WTC11 (cell line): Measurements from ENCODE around the gene ZNF407. TPM values are rescaled to one million over a fixed set of nuclear protein-coding genes. Genes with fewer than 3 reads are reported as not detected.

Experiments
- ATAC-seq: fragments of 200-7000 bp; cut with Tn5 transposase; 2 replicates; pipeline ENCODE4 v1.10.0; 2021; ENCODE audit warnings: mild to moderate bottlenecking, moderate library complexity
- CTCF ChIA-PET: fragments of 300-600 bp; sonication (Branson Sonifier 250); formaldehyde crosslinking; loops from one replicate; lab custom pipeline; 2021; ENCODE audit warnings: antibody characterized with exemption; lab: Charles Lee
- POLR2A ChIA-PET: fragments of 350-600 bp; sonication (Branson Sonifier 250); formaldehyde crosslinking; loops from one replicate; lab custom pipeline; 2021; ENCODE audit warnings: antibody characterized with exemption; lab: Charles Lee
- DNase-seq: peaks from one replicate; pipeline ENCODE4 v3.0.0; 2021; ENCODE audit warnings: low spot score
- H3K27ac Mint-ChIP-seq: 2 replicates; pipeline ENCODE4 v1.8.0; 2021; ENCODE audit warnings: mixed read lengths
- H3K27me3 Mint-ChIP-seq: 2 replicates; pipeline ENCODE4 v1.8.0; 2021; ENCODE audit warnings: low read depth, mild to moderate bottlenecking, moderate library complexity, mixed read lengths
- H3K36me3 Mint-ChIP-seq: 2 replicates; pipeline ENCODE4 v1.8.0; 2021; ENCODE audit warnings: mixed read lengths
- H3K4me1 Mint-ChIP-seq: 2 replicates; pipeline ENCODE4 v1.8.0; 2022; ENCODE audit warnings: mixed read lengths
- H3K4me3 Mint-ChIP-seq: 2 replicates; pipeline ENCODE4 v1.8.0; 2021; ENCODE audit warnings: mild to moderate bottlenecking, moderate library complexity, mixed read lengths
- H3K9me3 Mint-ChIP-seq: 2 replicates; pipeline ENCODE4 v1.8.0; 2021; ENCODE audit warnings: mixed read lengths
- CREM ChIP-seq: sonication (generic); formaldehyde crosslinking; IDR thresholded peaks from 2 replicates; pipeline ENCODE4 v1.8.1; 2022; ENCODE audit warnings: mild to moderate bottlenecking, missing genetic modification reagents, moderate library complexity
- ESRRA ChIP-seq: sonication (generic); formaldehyde crosslinking; IDR thresholded peaks from 2 replicates; pipeline ENCODE4 v1.8.1; 2022; ENCODE audit warnings: mild to moderate bottlenecking, missing genetic modification reagents, borderline replicate concordance
- GRHL2 ChIP-seq: fragments of 250-450 bp; sonication (Bioruptor Pico); IDR thresholded peaks from 2 replicates; pipeline ENCODE4 v1.8.0; 2022; ENCODE audit warnings: mild to moderate bottlenecking, moderate library complexity; ENCODE audit not compliant: insufficient replicate concordance, severe bottlenecking
- IRF2 ChIP-seq: sonication (generic); formaldehyde crosslinking; IDR thresholded peaks from 2 replicates; pipeline ENCODE4 v1.8.0; 2022; ENCODE audit warnings: low read depth, missing genetic modification reagents, borderline replicate concordance
- MYBL2 ChIP-seq: sonication (generic); formaldehyde crosslinking; IDR thresholded peaks from 2 replicates; pipeline ENCODE4 v1.8.1; 2023; ENCODE audit warnings: mild to moderate bottlenecking, moderate library complexity, missing genetic modification reagents
- NFATC4 ChIP-seq: fragments of 250-450 bp; sonication (Bioruptor Pico); IDR thresholded peaks from 2 replicates; pipeline ENCODE4 v1.9.0; 2021; ENCODE audit warnings: mild to moderate bottlenecking
- NR2C2 ChIP-seq: sonication (generic); formaldehyde crosslinking; IDR thresholded peaks from 2 replicates; pipeline ENCODE4 v1.8.0; 2022; ENCODE audit warnings: mild to moderate bottlenecking, missing genetic modification reagents
- NR3C1 ChIP-seq: sonication (generic); formaldehyde crosslinking; conservative IDR thresholded peaks from 2 replicates; pipeline ENCODE4 v1.8.1; 2023; ENCODE audit warnings: low read depth, mild to moderate bottlenecking, missing genetic modification reagents
- PRRX2 ChIP-seq: fragments of 250-450 bp; sonication (Bioruptor Pico); IDR thresholded peaks from 2 replicates; pipeline ENCODE4 v1.8.0; 2021; ENCODE audit warnings: mild to moderate bottlenecking
- RORB ChIP-seq: fragments of 250-450 bp; sonication (Bioruptor Pico); IDR thresholded peaks from 2 replicates; pipeline ENCODE4 v1.9.0; 2021; ENCODE audit warnings: mild to moderate bottlenecking
- SMAD3 ChIP-seq: sonication (generic); formaldehyde crosslinking; IDR thresholded peaks from 2 replicates; pipeline ENCODE4 v1.8.0; 2022; ENCODE audit warnings: missing genetic modification reagents, mild to moderate bottlenecking, borderline replicate concordance
- SP1 ChIP-seq: sonication (generic); formaldehyde crosslinking; conservative IDR thresholded peaks from 2 replicates; pipeline ENCODE4 v1.8.1; 2022; ENCODE audit warnings: missing genetic modification reagents
- total RNA-seq: library from RNA; stranded (reverse); gene quantifications from 3 replicates; pipeline ENCODE4 v1.2.3, GENCODE V29; 2021
- TF ChIP-seq, protein P1 (sequence below): sonication (generic); formaldehyde crosslinking; IDR thresholded peaks from 2 replicates; pipeline ENCODE4 v1.8.1; 2023; ENCODE audit warnings: mild to moderate bottlenecking, missing genetic modification reagents, borderline replicate concordance
- TF ChIP-seq, protein P2 (sequence below): sonication (generic); formaldehyde crosslinking; IDR thresholded peaks from 2 replicates; pipeline ENCODE4 v1.8.1; 2023; ENCODE audit warnings: mild to moderate bottlenecking, moderate library complexity, missing genetic modification reagents
- TF ChIP-seq, protein P3 (sequence below): sonication (generic); formaldehyde crosslinking; IDR thresholded peaks from 2 replicates; pipeline ENCODE4 v1.8.1; 2023; ENCODE audit warnings: mild to moderate bottlenecking, missing genetic modification reagents
- TF ChIP-seq, protein P4 (sequence below): sonication (generic); formaldehyde crosslinking; IDR thresholded peaks from 2 replicates; pipeline ENCODE4 v1.8.0; 2022; ENCODE audit warnings: mild to moderate bottlenecking, missing genetic modification reagents
- TF ChIP-seq, protein P5 (sequence below): fragments of 250-450 bp; sonication (Bioruptor Pico); IDR thresholded peaks from 2 replicates; pipeline ENCODE4 v1.9.0; 2021; ENCODE audit warnings: mild to moderate bottlenecking
- TF ChIP-seq, protein P6 (sequence below): fragments of 250-450 bp; sonication (Bioruptor Pico); conservative IDR thresholded peaks from 2 replicates; pipeline ENCODE4 v1.9.0; 2021; ENCODE audit warnings: mild to moderate bottlenecking

ZNF407 gene
- total RNA-seq, 1 experiment from 2014 or later: 6.5 TPM

DNA sequence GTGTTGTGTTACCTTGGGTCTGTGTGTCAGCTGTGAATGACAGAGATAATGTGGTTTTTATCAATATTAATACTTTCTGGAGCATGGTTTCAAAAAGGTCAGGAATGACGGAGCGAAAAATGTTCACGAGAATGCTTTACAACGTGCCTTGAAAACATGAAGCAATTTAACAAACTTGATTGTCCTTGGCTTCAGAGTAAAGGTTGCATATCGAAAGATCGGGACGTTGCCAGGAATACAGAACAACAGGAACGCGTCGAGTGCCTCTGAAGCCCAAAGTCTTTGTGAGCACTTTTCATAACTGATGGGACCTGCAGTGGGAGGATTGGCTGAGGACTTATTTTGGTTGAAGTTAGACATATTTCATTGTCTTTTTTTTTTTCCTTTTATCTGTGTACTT is 206.1 kb downstream of the ZNF407 start:
- ChIA-PET CTCF (interaction anchor here (1.7 kb wide), 1 partner anchor 16 kb away, joined by 5 read pairs; no protein-coding TSS in a partner anchor), POLR2A (no interaction called here)
- Mint-ChIP-seq H3K4me3 (no peak overlapping the region), H3K36me3 (no peaks in the 10 kb centered on the region), H3K4me1 (peaks cover 66% of the 10 kb centered on the region), H3K27ac (peak overlapping the region; percentile 63), H3K27me3 (no peaks in the 10 kb centered on the region), H3K9me3 (no peaks in the 10 kb centered on the region)
- TF ChIP-seq, protein P1, sequence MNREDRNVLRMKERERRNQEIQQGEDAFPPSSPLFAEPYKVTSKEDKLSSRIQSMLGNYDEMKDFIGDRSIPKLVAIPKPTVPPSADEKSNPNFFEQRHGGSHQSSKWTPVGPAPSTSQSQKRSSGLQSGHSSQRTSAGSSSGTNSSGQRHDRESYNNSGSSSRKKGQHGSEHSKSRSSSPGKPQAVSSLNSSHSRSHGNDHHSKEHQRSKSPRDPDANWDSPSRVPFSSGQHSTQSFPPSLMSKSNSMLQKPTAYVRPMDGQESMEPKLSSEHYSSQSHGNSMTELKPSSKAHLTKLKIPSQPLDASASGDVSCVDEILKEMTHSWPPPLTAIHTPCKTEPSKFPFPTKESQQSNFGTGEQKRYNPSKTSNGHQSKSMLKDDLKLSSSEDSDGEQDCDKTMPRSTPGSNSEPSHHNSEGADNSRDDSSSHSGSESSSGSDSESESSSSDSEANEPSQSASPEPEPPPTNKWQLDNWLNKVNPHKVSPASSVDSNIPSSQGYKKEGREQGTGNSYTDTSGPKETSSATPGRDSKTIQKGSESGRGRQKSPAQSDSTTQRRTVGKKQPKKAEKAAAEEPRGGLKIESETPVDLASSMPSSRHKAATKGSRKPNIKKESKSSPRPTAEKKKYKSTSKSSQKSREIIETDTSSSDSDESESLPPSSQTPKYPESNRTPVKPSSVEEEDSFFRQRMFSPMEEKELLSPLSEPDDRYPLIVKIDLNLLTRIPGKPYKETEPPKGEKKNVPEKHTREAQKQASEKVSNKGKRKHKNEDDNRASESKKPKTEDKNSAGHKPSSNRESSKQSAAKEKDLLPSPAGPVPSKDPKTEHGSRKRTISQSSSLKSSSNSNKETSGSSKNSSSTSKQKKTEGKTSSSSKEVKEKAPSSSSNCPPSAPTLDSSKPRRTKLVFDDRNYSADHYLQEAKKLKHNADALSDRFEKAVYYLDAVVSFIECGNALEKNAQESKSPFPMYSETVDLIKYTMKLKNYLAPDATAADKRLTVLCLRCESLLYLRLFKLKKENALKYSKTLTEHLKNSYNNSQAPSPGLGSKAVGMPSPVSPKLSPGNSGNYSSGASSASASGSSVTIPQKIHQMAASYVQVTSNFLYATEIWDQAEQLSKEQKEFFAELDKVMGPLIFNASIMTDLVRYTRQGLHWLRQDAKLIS: no peak
- TF ChIP-seq, protein P2, sequence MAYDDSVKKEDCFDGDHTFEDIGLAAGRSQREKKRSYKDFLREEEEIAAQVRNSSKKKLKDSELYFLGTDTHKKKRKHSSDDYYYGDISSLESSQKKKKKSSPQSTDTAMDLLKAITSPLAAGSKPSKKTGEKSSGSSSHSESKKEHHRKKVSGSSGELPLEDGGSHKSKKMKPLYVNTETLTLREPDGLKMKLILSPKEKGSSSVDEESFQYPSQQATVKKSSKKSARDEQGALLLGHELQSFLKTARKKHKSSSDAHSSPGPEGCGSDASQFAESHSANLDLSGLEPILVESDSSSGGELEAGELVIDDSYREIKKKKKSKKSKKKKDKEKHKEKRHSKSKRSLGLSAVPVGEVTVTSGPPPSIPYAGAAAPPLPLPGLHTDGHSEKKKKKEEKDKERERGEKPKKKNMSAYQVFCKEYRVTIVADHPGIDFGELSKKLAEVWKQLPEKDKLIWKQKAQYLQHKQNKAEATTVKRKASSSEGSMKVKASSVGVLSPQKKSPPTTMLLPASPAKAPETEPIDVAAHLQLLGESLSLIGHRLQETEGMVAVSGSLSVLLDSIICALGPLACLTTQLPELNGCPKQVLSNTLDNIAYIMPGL (CRISPR knock-in tag): no peak
- TF ChIP-seq, protein P3, sequence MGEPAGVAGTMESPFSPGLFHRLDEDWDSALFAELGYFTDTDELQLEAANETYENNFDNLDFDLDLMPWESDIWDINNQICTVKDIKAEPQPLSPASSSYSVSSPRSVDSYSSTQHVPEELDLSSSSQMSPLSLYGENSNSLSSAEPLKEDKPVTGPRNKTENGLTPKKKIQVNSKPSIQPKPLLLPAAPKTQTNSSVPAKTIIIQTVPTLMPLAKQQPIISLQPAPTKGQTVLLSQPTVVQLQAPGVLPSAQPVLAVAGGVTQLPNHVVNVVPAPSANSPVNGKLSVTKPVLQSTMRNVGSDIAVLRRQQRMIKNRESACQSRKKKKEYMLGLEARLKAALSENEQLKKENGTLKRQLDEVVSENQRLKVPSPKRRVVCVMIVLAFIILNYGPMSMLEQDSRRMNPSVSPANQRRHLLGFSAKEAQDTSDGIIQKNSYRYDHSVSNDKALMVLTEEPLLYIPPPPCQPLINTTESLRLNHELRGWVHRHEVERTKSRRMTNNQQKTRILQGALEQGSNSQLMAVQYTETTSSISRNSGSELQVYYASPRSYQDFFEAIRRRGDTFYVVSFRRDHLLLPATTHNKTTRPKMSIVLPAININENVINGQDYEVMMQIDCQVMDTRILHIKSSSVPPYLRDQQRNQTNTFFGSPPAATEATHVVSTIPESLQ (CRISPR knock-in tag): no peak
- TF ChIP-seq CREM (CRISPR knock-in tag): no peak
- no peak for TF ChIP-seq GRHL2
- TF ChIP-seq SMAD3 (CRISPR knock-in tag): no peak
- TF ChIP-seq RORB: no peak
- TF ChIP-seq, protein P4, sequence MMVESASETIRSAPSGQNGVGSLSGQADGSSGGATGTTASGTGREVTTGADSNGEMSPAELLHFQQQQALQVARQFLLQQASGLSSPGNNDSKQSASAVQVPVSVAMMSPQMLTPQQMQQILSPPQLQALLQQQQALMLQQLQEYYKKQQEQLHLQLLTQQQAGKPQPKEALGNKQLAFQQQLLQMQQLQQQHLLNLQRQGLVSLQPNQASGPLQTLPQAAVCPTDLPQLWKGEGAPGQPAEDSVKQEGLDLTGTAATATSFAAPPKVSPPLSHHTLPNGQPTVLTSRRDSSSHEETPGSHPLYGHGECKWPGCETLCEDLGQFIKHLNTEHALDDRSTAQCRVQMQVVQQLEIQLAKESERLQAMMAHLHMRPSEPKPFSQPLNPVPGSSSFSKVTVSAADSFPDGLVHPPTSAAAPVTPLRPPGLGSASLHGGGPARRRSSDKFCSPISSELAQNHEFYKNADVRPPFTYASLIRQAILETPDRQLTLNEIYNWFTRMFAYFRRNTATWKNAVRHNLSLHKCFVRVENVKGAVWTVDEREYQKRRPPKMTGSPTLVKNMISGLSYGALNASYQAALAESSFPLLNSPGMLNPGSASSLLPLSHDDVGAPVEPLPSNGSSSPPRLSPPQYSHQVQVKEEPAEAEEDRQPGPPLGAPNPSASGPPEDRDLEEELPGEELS (CRISPR knock-in tag): no peak
- no peak for TF ChIP-seq MYBL2 (CRISPR knock-in tag)
- ATAC-seq (no peak), DNase-seq (no peak)

DNA sequence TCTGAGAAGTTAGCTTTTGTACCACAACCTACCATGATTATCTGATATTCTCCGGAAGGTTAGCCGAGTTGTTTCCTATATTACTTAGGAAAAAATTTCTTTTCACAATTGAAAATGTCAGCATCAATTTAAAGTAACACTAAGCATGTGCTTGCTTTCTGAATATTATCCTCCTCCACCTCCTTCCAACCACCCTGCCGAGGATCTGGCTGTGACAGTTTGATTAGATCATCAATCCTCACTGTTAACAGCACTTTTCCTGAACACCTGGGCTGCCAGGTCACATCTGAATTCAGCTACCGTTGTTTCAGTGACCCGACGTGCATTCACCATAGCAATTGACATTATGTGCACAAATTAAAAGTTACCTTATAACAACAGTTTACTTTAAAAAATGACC is 207.0 kb downstream of the ZNF407 start:
- Mint-ChIP-seq H3K9me3 (no peaks in the 10 kb centered on the region), H3K36me3 (no peaks in the 10 kb centered on the region), H3K27me3 (no peaks in the 10 kb centered on the region), H3K4me1 (peaks cover 61% of the 10 kb centered on the region), H3K4me3 (no peak overlapping the region), H3K27ac (peak overlapping the region; percentile 88)
- peak; percentile 58 for ATAC-seq
- no peak for DNase-seq
- ChIA-PET CTCF (no interaction called here), POLR2A (no interaction called here)
- TF ChIP-seq, protein P5, sequence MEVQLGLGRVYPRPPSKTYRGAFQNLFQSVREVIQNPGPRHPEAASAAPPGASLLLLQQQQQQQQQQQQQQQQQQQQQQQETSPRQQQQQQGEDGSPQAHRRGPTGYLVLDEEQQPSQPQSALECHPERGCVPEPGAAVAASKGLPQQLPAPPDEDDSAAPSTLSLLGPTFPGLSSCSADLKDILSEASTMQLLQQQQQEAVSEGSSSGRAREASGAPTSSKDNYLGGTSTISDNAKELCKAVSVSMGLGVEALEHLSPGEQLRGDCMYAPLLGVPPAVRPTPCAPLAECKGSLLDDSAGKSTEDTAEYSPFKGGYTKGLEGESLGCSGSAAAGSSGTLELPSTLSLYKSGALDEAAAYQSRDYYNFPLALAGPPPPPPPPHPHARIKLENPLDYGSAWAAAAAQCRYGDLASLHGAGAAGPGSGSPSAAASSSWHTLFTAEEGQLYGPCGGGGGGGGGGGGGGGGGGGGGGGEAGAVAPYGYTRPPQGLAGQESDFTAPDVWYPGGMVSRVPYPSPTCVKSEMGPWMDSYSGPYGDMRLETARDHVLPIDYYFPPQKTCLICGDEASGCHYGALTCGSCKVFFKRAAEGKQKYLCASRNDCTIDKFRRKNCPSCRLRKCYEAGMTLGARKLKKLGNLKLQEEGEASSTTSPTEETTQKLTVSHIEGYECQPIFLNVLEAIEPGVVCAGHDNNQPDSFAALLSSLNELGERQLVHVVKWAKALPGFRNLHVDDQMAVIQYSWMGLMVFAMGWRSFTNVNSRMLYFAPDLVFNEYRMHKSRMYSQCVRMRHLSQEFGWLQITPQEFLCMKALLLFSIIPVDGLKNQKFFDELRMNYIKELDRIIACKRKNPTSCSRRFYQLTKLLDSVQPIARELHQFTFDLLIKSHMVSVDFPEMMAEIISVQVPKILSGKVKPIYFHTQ: no peak
- no peak for TF ChIP-seq ESRRA (CRISPR knock-in tag)
- no peak for TF ChIP-seq PRRX2 (CRISPR knock-in tag)
- TF ChIP-seq SP1 (CRISPR knock-in tag): no peak
- no peak for TF ChIP-seq NR2C2
- no peak for TF ChIP-seq IRF2 (CRISPR knock-in tag)
- TF ChIP-seq, protein P6, sequence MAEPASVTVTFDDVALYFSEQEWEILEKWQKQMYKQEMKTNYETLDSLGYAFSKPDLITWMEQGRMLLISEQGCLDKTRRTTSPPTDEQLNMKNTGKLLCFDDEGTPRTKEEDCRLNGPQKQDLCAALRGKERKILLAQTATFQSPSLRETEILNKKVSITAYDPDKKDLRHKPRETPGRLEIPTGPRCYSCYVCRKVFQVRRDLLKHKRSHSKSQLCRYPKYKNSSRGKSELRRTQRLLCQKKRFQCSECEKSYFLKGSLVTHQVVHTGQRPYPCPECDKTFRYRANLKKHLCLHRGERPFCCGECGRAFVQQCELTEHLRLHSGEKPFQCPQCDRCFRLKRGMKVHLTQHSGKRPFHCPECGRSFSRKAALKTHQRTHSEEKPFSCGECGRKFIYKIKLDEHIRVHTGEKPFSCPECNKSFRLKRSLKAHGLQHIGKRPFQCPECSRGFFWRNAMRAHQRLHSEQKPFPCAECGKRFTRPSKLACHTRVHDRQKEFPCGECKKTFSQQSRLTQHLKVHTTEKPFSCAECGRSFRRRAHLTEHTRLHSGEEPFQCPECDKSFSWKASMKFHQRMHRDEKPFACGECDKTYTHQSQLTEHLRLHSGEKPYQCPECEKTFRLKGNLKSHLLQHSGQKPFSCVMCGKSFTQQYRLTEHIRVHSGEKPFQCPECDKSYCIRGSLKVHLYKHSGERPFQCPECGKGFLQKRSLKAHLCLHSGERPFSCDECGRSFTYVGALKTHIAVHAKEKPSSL (CRISPR knock-in tag): no peak
- no peak for TF ChIP-seq NFATC4 (CRISPR knock-in tag)
- no peak for TF ChIP-seq NR3C1 (CRISPR knock-in tag)
